HT-29 (cell line): ENCODE measurements around the gene PFDN2. TPM values are rescaled to one million over a fixed set of nuclear protein-coding genes. Genes with fewer than 3 reads are reported as not detected.

Source experiments
- DNase-seq: peaks from one replicate; pipeline ENCODE4 v3.0.0-alpha.2; 2015; ENCODE audit warnings: low spot score
- small RNA-seq: library from RNA; depleted of rRNA; stranded (forward); fragments of <200 nt; gene quantifications from one replicate; pipeline ENCODE3, GENCODE V24; 2014
- total RNA-seq: library from RNA; depleted of rRNA; stranded (reverse); fragments of >200 nt; shearing (Covaris generic); gene quantifications from 2 replicates; pipeline ENCODE4 v1.2.3, GENCODE V29; 2014; rRNA removed

The PFDN2 gene
- total RNA-seq, 1 experiment from 2014 or later = 70.5 TPM

DNA sequence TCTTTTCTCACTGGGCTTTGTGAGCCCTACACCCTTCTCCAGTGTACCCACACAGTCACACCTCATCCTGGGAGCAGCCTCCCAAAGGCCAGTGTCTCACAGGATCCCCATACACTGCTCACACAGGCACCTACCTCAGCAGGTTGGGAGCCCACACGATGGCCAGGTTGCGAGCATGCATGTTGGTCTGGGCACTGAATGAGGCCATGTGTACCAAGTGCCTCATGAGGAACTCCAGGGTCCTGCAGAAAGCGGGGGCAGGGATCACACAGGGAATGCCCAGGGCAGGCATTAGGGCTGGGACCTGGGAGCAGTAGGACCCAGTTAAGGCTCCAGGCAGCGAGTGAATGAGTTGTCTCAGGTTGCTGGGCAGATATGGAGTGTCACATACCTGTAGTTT lies 63.6 kb downstream of the PFDN2 start:
- no peak for DNase-seq

DNA sequence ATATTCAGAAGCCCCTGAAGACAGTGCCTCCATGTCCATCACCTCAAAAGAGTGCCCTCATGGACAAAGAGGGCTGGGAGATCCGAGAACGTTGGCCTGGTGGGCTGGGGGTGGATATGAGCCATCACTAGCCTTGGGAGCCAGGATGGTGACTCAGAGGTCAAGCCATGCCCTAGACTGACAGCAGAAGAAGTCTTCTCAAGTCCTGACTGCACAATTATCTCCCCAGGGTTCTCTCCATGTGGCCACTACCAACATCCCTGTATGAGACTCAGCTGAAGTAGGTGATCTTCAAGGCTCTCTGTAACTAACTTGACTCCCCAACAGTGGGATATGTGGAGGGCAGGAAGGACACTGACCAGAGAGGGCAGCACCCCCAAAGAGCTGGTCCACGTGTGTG lies 64.9 kb downstream of the PFDN2 start:
- DNase-seq = no peak

DNA sequence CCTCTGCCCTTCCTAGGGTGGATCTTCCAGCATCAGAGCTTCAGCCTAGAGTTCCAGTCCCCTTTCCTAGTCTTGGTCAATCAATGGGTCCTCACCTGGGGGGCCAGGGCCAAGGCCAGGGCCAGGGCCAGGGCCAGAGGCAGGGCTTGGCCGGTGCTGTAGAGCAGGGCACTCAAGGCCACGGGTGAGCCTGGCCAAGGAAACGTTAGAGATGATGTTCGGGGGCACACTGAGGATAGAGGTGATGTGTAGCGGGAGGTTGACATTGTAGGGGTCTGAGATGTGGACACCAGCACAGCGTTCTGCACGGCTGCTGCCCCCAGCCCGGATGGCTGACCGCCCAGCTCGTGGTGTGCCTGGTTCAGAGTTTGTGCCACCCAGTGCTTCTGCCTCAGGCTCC lies 66.6 kb downstream of the PFDN2 start:
- DNase-seq = no peak

Small RNAs within 50 kb of the gene (small RNA-seq; reads per million reads assigned to genes)
- not detected for gene RF01225

Other genes with a start within 250 kb of the PFDN2 start
- gene ITLN1, start 232.9 kb downstream of the PFDN2 start, total RNA-seq = not detected in 2 replicates
- not detected in 2 replicates for gene ITLN2, start 163.2 kb downstream of the PFDN2 start, total RNA-seq
- gene F11R, start 96.9 kb downstream of the PFDN2 start, total RNA-seq = 128 and 154 TPM in 2 replicates
- 121 and 139 TPM in 2 replicates for gene TSTD1, start 79.1 kb downstream of the PFDN2 start, total RNA-seq
- gene USF1, start 72.1 kb downstream of the PFDN2 start, total RNA-seq = 78.4 and 79.3 TPM in 2 replicates
- 0.58 and 0.86 TPM in 2 replicates for gene ARHGAP30, start 48.1 kb downstream of the PFDN2 start, total RNA-seq
- gene NECTIN4, start 28.5 kb downstream of the PFDN2 start, total RNA-seq = 8.6 and 10.4 TPM in 2 replicates
- 3.8 and 5.5 TPM in 2 replicates for gene KLHDC9, start 19.7 kb downstream of the PFDN2 start, total RNA-seq
- 25.1 and 30.8 TPM in 2 replicates for gene NIT1, start 68 bp upstream of the PFDN2 start, total RNA-seq
- gene DEDD, start 14.6 kb upstream of the PFDN2 start, total RNA-seq = 36.6 and 40.8 TPM in 2 replicates
- 66.4 and 81.3 TPM in 2 replicates for gene UFC1, start 35.9 kb upstream of the PFDN2 start, total RNA-seq
- 20.8 and 24.6 TPM in 2 replicates for gene USP21, start 41.5 kb upstream of the PFDN2 start, total RNA-seq
- gene PPOX, start 48.4 kb upstream of the PFDN2 start, total RNA-seq = 11.7 and 14.3 TPM in 2 replicates
- gene B4GALT3, start 59.5 kb upstream of the PFDN2 start, total RNA-seq = 57.5 and 70.7 TPM in 2 replicates
- gene ADAMTS4, start 81.0 kb upstream of the PFDN2 start, total RNA-seq = not detected in 2 replicates
- gene NDUFS2, start 84.3 kb upstream of the PFDN2 start, total RNA-seq = 90.6 and 122 TPM in 2 replicates
- gene FCER1G, start 97.3 kb upstream of the PFDN2 start, total RNA-seq = not detected in 2 replicates
- gene APOA2, start 105.6 kb upstream of the PFDN2 start, total RNA-seq = 0.52 TPM in 1 of 2 replicates, not detected in the other
- gene TOMM40L, start 108.0 kb upstream of the PFDN2 start, total RNA-seq = 3.5 and 3.6 TPM in 2 replicates
- not detected in 2 replicates for gene NR1I3, start 120.2 kb upstream of the PFDN2 start, total RNA-seq
- gene PCP4L1, start 140.7 kb upstream of the PFDN2 start, total RNA-seq = not detected in 2 replicates
- gene MPZ, start 191.9 kb upstream of the PFDN2 start, total RNA-seq = 0.16 and 0.41 TPM in 2 replicates
- 16.6 and 17.1 TPM in 2 replicates for gene SDHC, start 196.3 kb upstream of the PFDN2 start, total RNA-seq
- gene CFAP126, start 249.8 kb upstream of the PFDN2 start, total RNA-seq = not detected in 2 replicates